D721Med (cell line): ENCODE measurements around the gene KCTD16.

Source experiments
- DNase-seq: peaks from one replicate; pipeline ENCODE4 v3.0.0; 2011; ENCODE audit warnings: low spot score; ENCODE audit not compliant: insufficient read length
- FAIRE-seq: peaks from 2 replicates; lab custom pipeline; 2011; peaks lifted over from hg19 to GRCh38; lab: Jason Lieb, UNC
- TF ChIP-seq, protein P1 (sequence below): IDR thresholded peaks from 2 replicates; pipeline ENCODE4 v1.5.1; 2012; ENCODE audit warnings: mild to moderate bottlenecking, control low read depth; ENCODE audit not compliant: insufficient read depth; ENCODE audit errors: missing control alignments

The KCTD16 gene

GRCh38 chr5:144525000-144525399 is 354.3 kb downstream of the KCTD16 start:
- DNase-seq (no peak), FAIRE-seq (no peak)
- TF ChIP-seq, protein P1, sequence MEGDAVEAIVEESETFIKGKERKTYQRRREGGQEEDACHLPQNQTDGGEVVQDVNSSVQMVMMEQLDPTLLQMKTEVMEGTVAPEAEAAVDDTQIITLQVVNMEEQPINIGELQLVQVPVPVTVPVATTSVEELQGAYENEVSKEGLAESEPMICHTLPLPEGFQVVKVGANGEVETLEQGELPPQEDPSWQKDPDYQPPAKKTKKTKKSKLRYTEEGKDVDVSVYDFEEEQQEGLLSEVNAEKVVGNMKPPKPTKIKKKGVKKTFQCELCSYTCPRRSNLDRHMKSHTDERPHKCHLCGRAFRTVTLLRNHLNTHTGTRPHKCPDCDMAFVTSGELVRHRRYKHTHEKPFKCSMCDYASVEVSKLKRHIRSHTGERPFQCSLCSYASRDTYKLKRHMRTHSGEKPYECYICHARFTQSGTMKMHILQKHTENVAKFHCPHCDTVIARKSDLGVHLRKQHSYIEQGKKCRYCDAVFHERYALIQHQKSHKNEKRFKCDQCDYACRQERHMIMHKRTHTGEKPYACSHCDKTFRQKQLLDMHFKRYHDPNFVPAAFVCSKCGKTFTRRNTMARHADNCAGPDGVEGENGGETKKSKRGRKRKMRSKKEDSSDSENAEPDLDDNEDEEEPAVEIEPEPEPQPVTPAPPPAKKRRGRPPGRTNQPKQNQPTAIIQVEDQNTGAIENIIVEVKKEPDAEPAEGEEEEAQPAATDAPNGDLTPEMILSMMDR = no peak

GRCh38 chr5:144531188-144531587 is 360.5 kb downstream of the KCTD16 start:
- FAIRE-seq (no peak), DNase-seq (no peak)
- TF ChIP-seq, protein P1 = no peak
